ENCODE results near the gene RPS6KB2.
"Not testable (repeated sequence)": the region's sequence is repeated elsewhere in the genome, so short reads cannot be mapped to it uniquely, and the experiment has no call there.

GRCh38 chr11:67476692-67477091 lies 48.4 kb downstream of the RPS6KB2 start:
- TF ChIP-seq CTCF (IDR thresholded peaks at IDR 0.05; ENCODE audit: extremely low read depth in 1 of 2, insufficient read depth in 1 of 2, low read depth in 1 of 2, low read length in 2 of 2); EZH2 (IDR thresholded peaks at IDR 0.05; ENCODE audit: borderline replicate concordance, low read depth, low read length, severe bottlenecking); POLR2A (IDR thresholded peaks at IDR 0.05; ENCODE audit: low read depth, low read length); POLR2AphosphoS5 (IDR thresholded peaks at IDR 0.05; ENCODE audit: insufficient read depth, low read depth, low read length): not testable (repeated sequence)

Measured in endothelial cell of umbilical vein (primary cell).